HG03103 (cell line): ENCODE measurements around the gene ZNF516.

Experiments
- ATAC-seq: cut with Tn5 transposase; IDR thresholded peaks from one replicate; pipeline ENCODE4 v1.9.1; 2021; ENCODE audit warnings: low read depth; ENCODE audit not compliant: unreplicated experiment

ZNF516 gene

GRCh38 chr18:76385681-76385975, 109.4 kb downstream of the ZNF516 start:
- ATAC-seq, result no peak

- ATAC-seq, result no peak
Observed at GRCh38 chr18:76384861-76385680, 110.0 kb downstream of the ZNF516 start.

GRCh38 chr18:76384114-76384790, 110.8 kb downstream of the ZNF516 start:
- ATAC-seq, result no peak

- ATAC-seq, result no peak
Observed at GRCh38 chr18:76383636-76384035, 111.4 kb downstream of the ZNF516 start.

GRCh38 chr18:76382275-76382674, 112.8 kb downstream of the ZNF516 start:
- ATAC-seq, result no peak

- ATAC-seq, result no peak
Observed at GRCh38 chr18:76380791-76381405, 114.1 kb downstream of the ZNF516 start.

GRCh38 chr18:76380127-76380729, 114.8 kb downstream of the ZNF516 start:
- no peak for ATAC-seq

- ATAC-seq, result no peak
Observed at GRCh38 chr18:76379226-76380126, 115.6 kb downstream of the ZNF516 start.

- no peak for ATAC-seq
Observed at GRCh38 chr18:76378526-76379215, 116.4 kb downstream of the ZNF516 start.

GRCh38 chr18:76377359-76377756, 117.7 kb downstream of the ZNF516 start:
- ATAC-seq, result no peak

- no peak for ATAC-seq
Observed at GRCh38 chr18:76376668-76377358, 118.2 kb downstream of the ZNF516 start.

- no peak for ATAC-seq
Observed at GRCh38 chr18:76376225-76376624, 118.8 kb downstream of the ZNF516 start.

- ATAC-seq, result peak; percentile 66
Observed at GRCh38 chr18:76374330-76375281, 120.4 kb downstream of the ZNF516 start.

GRCh38 chr18:76373297-76373696, 121.7 kb downstream of the ZNF516 start:
- ATAC-seq, result no peak

- no peak for ATAC-seq
Observed at GRCh38 chr18:76371301-76372203, 123.5 kb downstream of the ZNF516 start.

- ATAC-seq, result no peak
Observed at GRCh38 chr18:76370686-76371085, 124.4 kb downstream of the ZNF516 start.

- no peak for ATAC-seq
Observed at GRCh38 chr18:76370201-76370600, 124.8 kb downstream of the ZNF516 start.
